ENCODE data around the gene EIF5AL1. TPM values are rescaled to one million over a fixed set of nuclear protein-coding genes. Genes with fewer than 3 reads are reported as not detected.

The EIF5AL1 gene
- total and polyA plus RNA-seq, 3 experiments from 2014 or later = 0.16 to 2.9 (median 2.6) TPM

DNA sequence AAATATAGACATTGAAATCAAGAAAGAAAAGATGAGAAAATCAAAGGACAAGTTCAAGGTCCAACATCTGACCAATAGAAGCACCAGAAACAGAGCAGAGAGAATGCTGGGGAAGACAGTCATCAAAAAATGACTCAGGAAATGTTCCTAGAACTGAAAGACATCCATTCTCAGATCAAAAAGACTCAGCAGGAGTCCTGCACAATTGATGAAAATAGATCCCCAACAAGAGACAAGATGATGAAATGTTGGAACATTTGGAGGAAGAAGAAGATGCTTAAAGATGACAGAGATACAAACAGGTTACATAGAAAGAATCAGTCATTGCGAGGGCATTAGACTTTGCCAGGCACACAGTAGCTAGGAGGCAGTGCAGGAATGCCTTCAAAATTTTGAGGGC lies 30.0 kb upstream of the EIF5AL1 start:
- H3K9me3 ChIP-seq (ENCODE audit: low read length) = no peaks in the 10 kb centered on the region
- ChIA-PET CTCF (interaction anchor here (1.5 kb wide), 1 partner anchor 14 kb away, joined by 5 read pairs; no protein-coding TSS in a partner anchor), POLR2A (no interaction called here)
- no peaks in the 10 kb centered on the region for H3K27me3 ChIP-seq (ENCODE audit: insufficient read depth, low read length, poor library complexity, severe bottlenecking)
- no peaks in the 10 kb centered on the region for H3K4me1 ChIP-seq (ENCODE audit: insufficient read depth, low read length)
- peaks cover 9 to 17% of the 10 kb centered on the region in 2 donors for H3K27me3 Mint-ChIP-seq
- no peak overlapping the region for H3K27ac ChIP-seq (ENCODE audit: low read depth, low read length)
- H3K4me3 ChIP-seq (ENCODE audit: low read length) = no peak overlapping the region
- H3K4me1 Mint-ChIP-seq = no peaks in the 10 kb centered on the region
- H3K4me3 Mint-ChIP-seq = no peak overlapping the region
- no peak for DNase-seq
- H3K9me3 Mint-ChIP-seq = no peaks in the 10 kb centered on the region
- H3K36me3 ChIP-seq (ENCODE audit: insufficient read depth, low read length) = no peaks in the 10 kb centered on the region
- H3K27ac Mint-ChIP-seq = no peak overlapping the region
- no peaks in the 10 kb centered on the region for H3K36me3 Mint-ChIP-seq

DNA sequence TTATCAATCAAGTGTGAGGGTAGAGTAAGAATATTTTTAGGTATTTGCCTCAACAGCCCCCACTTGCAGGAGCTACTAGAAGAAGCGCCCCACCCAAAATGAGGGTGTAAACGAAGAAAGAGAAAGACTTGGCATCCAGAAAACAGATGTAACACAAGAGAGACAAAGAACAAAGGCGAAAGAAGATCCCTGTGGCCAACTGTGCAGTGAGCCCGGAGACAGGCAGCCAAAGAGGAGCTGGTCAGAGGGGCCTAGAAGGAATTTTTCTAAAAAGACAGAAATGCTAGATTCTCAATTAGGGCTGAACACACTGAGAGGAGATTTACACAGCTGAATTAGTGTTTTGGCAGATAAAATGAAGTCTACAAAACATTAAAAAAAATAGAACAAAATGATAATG lies 29.6 kb upstream of the EIF5AL1 start:
- H3K36me3 Mint-ChIP-seq = no peaks in the 10 kb centered on the region
- no peaks in the 10 kb centered on the region for H3K4me1 Mint-ChIP-seq
- H3K27ac Mint-ChIP-seq = no peak overlapping the region
- H3K9me3 Mint-ChIP-seq = no peaks in the 10 kb centered on the region
- Histone ChIP-seq H3K9me3 (ENCODE audit: low read length) (no peaks in the 10 kb centered on the region), H3K4me3 (ENCODE audit: low read length) (no peak overlapping the region), H3K27ac (ENCODE audit: low read depth, low read length) (no peak overlapping the region), H3K27me3 (ENCODE audit: insufficient read depth, low read length, poor library complexity, severe bottlenecking) (no peaks in the 10 kb centered on the region), H3K36me3 (ENCODE audit: insufficient read depth, low read length) (no peaks in the 10 kb centered on the region), H3K4me1 (ENCODE audit: insufficient read depth, low read length) (no peaks in the 10 kb centered on the region)
- no peak overlapping the region for H3K4me3 Mint-ChIP-seq
- ChIA-PET CTCF (interaction anchor here (1.5 kb wide), 1 partner anchor 15 kb away, joined by 5 read pairs; no protein-coding TSS in a partner anchor), POLR2A (no interaction called here)
- no peak for DNase-seq
- H3K27me3 Mint-ChIP-seq = peaks cover 5 to 15% of the 10 kb centered on the region in 2 donors

DNA sequence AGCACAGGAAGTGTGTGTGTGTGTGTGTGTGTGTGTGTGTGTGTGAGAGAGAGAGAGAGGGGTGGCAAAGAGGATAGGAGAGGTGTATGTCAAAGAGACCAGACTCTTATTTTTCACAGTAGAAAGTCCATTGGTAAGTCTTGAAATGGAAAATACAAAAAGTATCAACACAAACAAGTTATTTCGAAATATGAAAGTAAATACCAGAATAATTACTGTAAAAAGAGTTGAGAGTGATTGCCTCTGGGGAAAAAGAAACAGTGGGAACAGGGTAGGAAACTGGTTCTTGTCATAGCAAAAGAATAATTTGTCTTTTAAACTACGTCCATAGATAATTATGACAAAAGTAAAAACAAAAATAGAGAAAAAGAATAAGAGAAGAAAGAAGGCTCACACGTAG lies 29.0 kb upstream of the EIF5AL1 start:
- Histone ChIP-seq H3K4me1 (ENCODE audit: insufficient read depth, low read length) (no peaks in the 10 kb centered on the region), H3K27me3 (ENCODE audit: insufficient read depth, low read length, poor library complexity, severe bottlenecking) (no peaks in the 10 kb centered on the region), H3K36me3 (ENCODE audit: insufficient read depth, low read length) (no peaks in the 10 kb centered on the region), H3K27ac (ENCODE audit: low read depth, low read length) (no peak overlapping the region), H3K9me3 (ENCODE audit: low read length) (no peaks in the 10 kb centered on the region), H3K4me3 (ENCODE audit: low read length) (no peak overlapping the region)
- Mint-ChIP-seq H3K27ac (no peak overlapping the region), H3K4me3 (no peak overlapping the region), H3K27me3 (peaks cover 4 to 15% of the 10 kb centered on the region in 2 donors), H3K36me3 (no peaks in the 10 kb centered on the region), H3K9me3 (no peaks in the 10 kb centered on the region), H3K4me1 (no peaks in the 10 kb centered on the region)
- POLR2A ChIA-PET = no interaction called here
- CTCF ChIA-PET = interaction anchor here (1.5 kb wide), 1 partner anchor 15 kb away, joined by 5 read pairs; no protein-coding TSS in a partner anchor
- DNase-seq = no peak

DNA sequence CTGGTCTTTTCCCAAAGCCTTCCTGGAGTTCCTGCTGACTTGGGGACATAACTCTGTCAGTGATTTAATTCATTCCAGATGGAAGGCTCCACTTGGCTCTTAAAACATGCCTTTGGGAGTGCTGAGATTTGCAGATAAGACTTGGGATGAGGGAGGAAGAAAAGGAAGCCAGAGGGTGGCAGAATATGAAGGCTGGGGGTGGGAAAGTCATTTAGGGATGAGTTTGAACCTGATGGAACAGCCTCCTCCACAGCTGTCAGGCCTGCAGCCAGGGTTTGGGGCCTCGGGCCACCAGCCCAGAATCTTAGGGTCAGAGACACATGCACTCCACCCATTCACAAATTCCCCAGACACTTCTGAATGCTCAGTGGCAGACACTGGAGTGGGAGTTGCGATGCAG lies 28.4 kb upstream of the EIF5AL1 start:
- H3K36me3 Mint-ChIP-seq = no peaks in the 10 kb centered on the region
- no peak overlapping the region for H3K4me3 ChIP-seq (ENCODE audit: low read length)
- CTCF ChIA-PET = no interaction called here

DNA sequence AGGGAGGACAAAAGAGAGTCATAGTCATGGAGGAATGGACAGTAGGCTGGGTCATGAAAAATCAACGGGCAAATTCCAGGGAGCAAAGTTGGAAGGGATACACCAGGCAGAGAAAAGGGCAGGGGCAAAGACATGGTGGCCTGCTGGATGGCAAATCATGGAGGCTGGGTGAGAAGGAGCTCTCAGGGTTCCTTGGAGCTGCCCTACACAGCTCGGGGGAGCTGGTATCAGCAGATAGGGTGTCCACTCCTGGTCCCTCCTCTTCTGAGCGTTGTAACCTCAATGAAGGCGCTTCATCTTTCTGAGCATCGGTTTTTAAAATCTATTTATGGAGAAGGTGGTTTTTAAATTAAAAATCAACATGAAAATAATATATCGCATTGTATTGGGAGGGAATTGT lies 27.9 kb upstream of the EIF5AL1 start:
- Histone ChIP-seq H3K27me3 (ENCODE audit: insufficient read depth, low read length, poor library complexity, severe bottlenecking) (no peaks in the 10 kb centered on the region), H3K4me3 (ENCODE audit: low read length) (no peak overlapping the region), H3K27ac (ENCODE audit: low read depth, low read length) (no peak overlapping the region), H3K36me3 (ENCODE audit: insufficient read depth, low read length) (no peaks in the 10 kb centered on the region), H3K4me1 (ENCODE audit: insufficient read depth, low read length) (no peaks in the 10 kb centered on the region), H3K9me3 (ENCODE audit: low read length) (no peaks in the 10 kb centered on the region)
- DNase-seq = no peak
- Mint-ChIP-seq H3K27ac (peak overlapping the region in 1 of 8 donors; percentile 29), H3K4me3 (no peak overlapping the region), H3K27me3 (peaks cover 0 to 11% of the 10 kb centered on the region in 2 donors), H3K36me3 (no peaks in the 10 kb centered on the region), H3K4me1 (no peaks in the 10 kb centered on the region), H3K9me3 (no peaks in the 10 kb centered on the region)
- POLR2A ChIA-PET = no interaction called here
- CTCF ChIA-PET = no interaction called here

More for the DNA sequence above, 28.4 kb upstream of the EIF5AL1 start:
- H3K27ac ChIP-seq (ENCODE audit: low read depth, low read length) = no peak overlapping the region
- H3K4me1 ChIP-seq (ENCODE audit: insufficient read depth, low read length) = no peaks in the 10 kb centered on the region
- H3K36me3 ChIP-seq (ENCODE audit: insufficient read depth, low read length) = no peaks in the 10 kb centered on the region
- Mint-ChIP-seq H3K4me3 (no peak overlapping the region), H3K9me3 (no peaks in the 10 kb centered on the region), H3K27ac (no peak overlapping the region), H3K27me3 (peaks cover 4 to 15% of the 10 kb centered on the region in 2 donors), H3K4me1 (no peaks in the 10 kb centered on the region)
- POLR2A ChIA-PET = no interaction called here
- H3K27me3 ChIP-seq (ENCODE audit: insufficient read depth, low read length, poor library complexity, severe bottlenecking) = no peaks in the 10 kb centered on the region
- H3K9me3 ChIP-seq (ENCODE audit: low read length) = no peaks in the 10 kb centered on the region
- DNase-seq = no peak

DNA sequence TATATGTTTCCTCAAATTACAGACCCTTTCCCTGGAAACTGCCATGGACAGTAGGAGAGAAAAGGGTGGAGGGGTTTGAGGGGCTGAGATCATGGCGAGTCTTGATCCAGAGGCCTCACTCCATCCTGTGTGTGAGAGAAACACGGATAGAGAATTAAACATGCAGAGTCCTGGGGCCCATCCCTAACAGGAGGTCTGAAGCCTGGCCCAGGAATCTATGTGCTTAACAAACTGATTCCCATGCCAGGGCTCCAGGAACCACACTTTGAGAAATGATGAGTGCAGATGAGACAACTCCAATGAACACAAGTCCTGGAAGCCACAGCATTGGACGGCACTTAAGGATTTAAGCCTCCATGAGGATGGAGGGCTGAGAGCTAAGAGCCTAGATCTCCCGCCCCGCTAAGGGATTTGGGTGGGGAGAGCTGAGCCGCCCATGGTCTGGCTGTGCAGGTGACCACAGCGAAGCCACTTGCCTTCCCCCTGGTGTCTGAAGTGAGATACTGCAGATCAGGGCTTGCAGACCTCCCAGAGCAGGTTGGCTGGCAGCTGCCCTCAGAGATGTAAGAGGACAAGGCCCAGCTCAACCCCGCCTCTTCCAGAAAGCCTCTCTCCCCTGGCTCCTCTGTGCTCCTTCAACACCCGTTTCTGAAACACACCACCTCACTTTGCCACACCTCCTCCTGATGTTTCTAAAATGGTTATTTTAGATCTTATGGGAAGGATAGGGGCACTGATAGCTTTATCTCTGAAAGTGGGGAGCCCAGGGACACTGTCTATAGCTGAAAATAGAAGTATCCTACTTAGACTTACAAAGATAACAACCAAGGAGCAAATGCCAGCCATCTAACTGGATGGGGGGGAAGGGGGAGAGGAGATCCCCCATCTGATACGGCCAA lies 24.8 kb upstream of the EIF5AL1 start:
- H3K27me3 ChIP-seq (ENCODE audit: insufficient read depth, low read length, poor library complexity, severe bottlenecking) = no peaks in the 10 kb centered on the region
- Mint-ChIP-seq H3K9me3 (no peaks in the 10 kb centered on the region), H3K27ac (no peak overlapping the region), H3K4me1 (no peaks in the 10 kb centered on the region), H3K36me3 (no peaks in the 10 kb centered on the region), H3K27me3 (peaks cover 0 to 6% of the 10 kb centered on the region in 2 donors), H3K4me3 (no peak overlapping the region)
- peak in 1 of 5 donors; percentile 15 for DNase-seq
- no peak overlapping the region for H3K27ac ChIP-seq (ENCODE audit: low read depth, low read length)
- H3K36me3 ChIP-seq (ENCODE audit: insufficient read depth, low read length) = no peaks in the 10 kb centered on the region
- CTCF ChIA-PET = interaction anchor here (0.6 to 1.8 kb wide), 5 partner anchors 43 to 382 kb away, joined by 3 to 15 read pairs (median 3); partner anchors contain the start of gene ZCCHC24
- no peaks in the 10 kb centered on the region for H3K9me3 ChIP-seq (ENCODE audit: low read length)
- POLR2A ChIA-PET = no interaction called here
- no peak overlapping the region for H3K4me3 ChIP-seq (ENCODE audit: low read length)
- H3K4me1 ChIP-seq (ENCODE audit: insufficient read depth, low read length) = no peaks in the 10 kb centered on the region

DNA sequence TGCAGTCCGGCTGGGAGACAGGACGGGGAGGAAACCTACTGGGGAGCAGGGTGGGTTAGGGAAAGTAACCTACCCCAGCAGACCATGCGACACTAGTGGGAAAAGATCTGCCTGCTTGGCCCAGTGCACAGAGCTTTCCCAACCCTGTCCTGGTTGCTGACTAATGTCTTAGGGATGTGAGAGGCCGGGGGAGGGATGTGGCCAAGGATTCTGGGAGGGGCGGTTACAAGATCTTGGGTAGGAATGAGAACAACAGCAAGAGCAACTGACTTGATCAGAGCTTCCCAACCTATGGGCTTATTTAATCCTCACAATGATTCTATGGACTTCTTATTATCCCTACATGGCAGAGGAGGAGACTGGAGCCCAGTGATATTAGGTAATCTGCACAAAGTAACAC lies 24.0 kb upstream of the EIF5AL1 start:
- H3K4me3 Mint-ChIP-seq = no peak overlapping the region
- H3K4me1 ChIP-seq (ENCODE audit: insufficient read depth, low read length) = no peaks in the 10 kb centered on the region
- H3K27ac ChIP-seq (ENCODE audit: low read depth, low read length) = no peak overlapping the region
- POLR2A ChIA-PET = no interaction called here
- peaks cover 0 to 6% of the 10 kb centered on the region in 2 donors for H3K27me3 Mint-ChIP-seq
- no peaks in the 10 kb centered on the region for H3K4me1 Mint-ChIP-seq
- H3K27ac Mint-ChIP-seq = peak overlapping the region in 1 of 8 donors; percentile 36
- H3K9me3 Mint-ChIP-seq = no peaks in the 10 kb centered on the region
- no peaks in the 10 kb centered on the region for H3K36me3 ChIP-seq (ENCODE audit: insufficient read depth, low read length)
- DNase-seq = no peak
- H3K27me3 ChIP-seq (ENCODE audit: insufficient read depth, low read length, poor library complexity, severe bottlenecking) = no peaks in the 10 kb centered on the region
- H3K9me3 ChIP-seq (ENCODE audit: low read length) = no peaks in the 10 kb centered on the region
- H3K4me3 ChIP-seq (ENCODE audit: low read length) = no peak overlapping the region
- no peaks in the 10 kb centered on the region for H3K36me3 Mint-ChIP-seq
- CTCF ChIA-PET = interaction anchor here (1.1 to 1.8 kb wide), 3 partner anchors 114 to 142 kb away, joined by 3 to 15 read pairs (median 3); no protein-coding TSS in a partner anchor

DNA sequence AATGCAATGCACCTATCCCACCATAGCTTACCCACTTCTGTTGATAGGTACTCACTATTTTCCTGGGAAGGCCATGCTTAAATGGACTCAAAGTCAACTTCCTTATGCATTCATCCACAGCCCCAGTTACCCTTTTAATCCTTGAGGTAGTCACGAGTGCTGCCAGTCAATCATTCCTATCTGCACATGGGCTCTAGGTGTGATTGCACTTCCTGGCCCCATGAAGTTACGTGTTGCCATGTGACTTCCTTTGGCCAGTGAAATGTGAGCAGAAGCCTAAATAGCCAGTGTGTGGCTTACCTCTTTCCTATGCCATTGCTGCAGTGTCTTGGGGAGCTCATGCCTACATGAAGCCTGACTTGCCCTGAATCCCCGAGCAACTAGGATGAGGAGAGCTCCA lies 23.5 kb upstream of the EIF5AL1 start:
- no peaks in the 10 kb centered on the region for H3K27me3 ChIP-seq (ENCODE audit: insufficient read depth, low read length, poor library complexity, severe bottlenecking)
- no peak overlapping the region for H3K4me3 Mint-ChIP-seq
- H3K4me3 ChIP-seq (ENCODE audit: low read length) = no peak overlapping the region
- H3K9me3 Mint-ChIP-seq = no peaks in the 10 kb centered on the region
- H3K27ac ChIP-seq (ENCODE audit: low read depth, low read length) = no peak overlapping the region
- peaks cover 0 to 7% of the 10 kb centered on the region in 2 donors for H3K27me3 Mint-ChIP-seq
- no peaks in the 10 kb centered on the region for H3K4me1 ChIP-seq (ENCODE audit: insufficient read depth, low read length)
- no peak overlapping the region for H3K27ac Mint-ChIP-seq
- H3K9me3 ChIP-seq (ENCODE audit: low read length) = no peaks in the 10 kb centered on the region
- ChIA-PET CTCF (interaction anchor here (1.5 to 1.8 kb wide), 2 partner anchors 115 to 117 kb away, joined by 3 to 15 read pairs; no protein-coding TSS in a partner anchor), POLR2A (no interaction called here)
- H3K36me3 ChIP-seq (ENCODE audit: insufficient read depth, low read length) = no peaks in the 10 kb centered on the region
- DNase-seq = no peak
- no peaks in the 10 kb centered on the region for H3K36me3 Mint-ChIP-seq
- no peaks in the 10 kb centered on the region for H3K4me1 Mint-ChIP-seq

Data from CD8-positive, alpha-beta memory T cell (primary cell).